GM12878 (cell line): ENCODE measurements around the gene NPTN.

Experiments
- POLR2A ChIP-seq: IDR thresholded peaks from 2 replicates; pipeline ENCODE4 v1.6.1; 2011; ENCODE audit warnings: low read depth, mild to moderate bottlenecking, low read length
- SREBF2 ChIP-seq: IDR thresholded peaks from 2 replicates; pipeline ENCODE4 v1.6.1; 2012; ENCODE audit warnings: mild to moderate bottlenecking, low read length
- TCF3 ChIP-seq: IDR thresholded peaks from 2 replicates; pipeline ENCODE4 v1.6.1; 2012; ENCODE audit warnings: low read depth, mild to moderate bottlenecking, low read length, borderline replicate concordance; ENCODE audit not compliant: insufficient read depth

DNA sequence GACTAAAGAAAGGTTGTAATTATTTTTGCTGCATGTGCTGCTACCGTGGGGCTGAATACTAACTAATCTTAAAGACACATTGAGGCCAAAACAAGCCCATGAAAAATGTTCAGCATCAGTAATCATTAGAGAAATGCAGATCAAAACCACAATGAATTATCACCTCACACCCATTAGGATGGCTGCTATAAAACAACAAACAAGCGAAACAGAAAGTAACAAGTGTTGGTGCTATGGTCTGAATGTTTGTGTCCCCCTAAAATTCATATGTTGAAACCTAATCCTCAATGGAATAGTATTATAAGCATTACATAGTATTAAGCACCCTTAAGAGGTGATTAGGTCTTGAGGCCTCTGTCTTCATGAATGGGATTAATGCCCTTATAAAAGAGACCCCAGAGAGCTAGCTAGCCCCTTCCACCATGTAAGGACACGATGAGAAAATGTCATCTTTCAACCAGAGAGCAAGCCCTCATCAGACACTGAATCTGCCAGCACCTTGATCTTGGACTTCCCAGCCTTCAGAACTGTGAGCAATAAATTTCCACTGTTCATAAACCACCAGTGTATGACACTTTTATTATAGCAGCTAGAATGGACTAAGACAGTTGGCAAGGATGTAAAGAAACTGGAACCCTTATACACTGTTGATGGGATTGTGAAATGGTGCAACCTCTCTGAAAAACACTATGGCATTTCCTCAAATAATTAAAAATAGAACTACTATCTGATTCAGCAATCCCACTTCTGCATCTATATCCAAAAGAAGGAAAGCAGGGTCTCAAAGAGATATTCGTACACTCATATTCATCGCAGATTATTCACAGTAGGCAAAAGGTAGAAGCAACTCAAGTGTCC is 114.1 kb downstream of the NPTN start:
- TF ChIP-seq SREBF2, result no peak
- no peak for TF ChIP-seq TCF3
- TF ChIP-seq POLR2A, result no peak
